Lower leg skin (tissue), 4 donors: Measurements from ENCODE around the gene HCST. TPM values are rescaled to one million over a fixed set of nuclear protein-coding genes. Genes with fewer than 3 reads are reported as not detected.
A peak's percentile ranks its signal among the peaks of the same experiment; 100 is the strongest.

Source experiments
- DNase-seq, 2 donors: peaks; one replicate each; pipeline ENCODE4 v3.0.0-alpha.2; 2019; ENCODE audit warnings: low spot score in 2 of 2
- H3K4me3 ChIP-seq: fragments of 200-600 bp; sonication (generic); 2 replicates; pipeline ENCODE4 v1.5.1; 2017; ENCODE audit warnings: mild to moderate bottlenecking, low read depth; ENCODE audit not compliant: poor library complexity, severe bottlenecking
- POLR2A ChIP-seq, 2 donors: fragments of 450-650 bp; IDR thresholded peaks; one replicate each; pipeline ENCODE4 v1.6.1; 2016 to 2017; ENCODE audit warnings: antibody characterized with exemption in 2 of 2, mild to moderate bottlenecking in 1 of 2, moderate library complexity in 1 of 2
- WGBS, 2 donors: methylation state at CpG; one replicate each; pipeline ENCODE4 v1.1.5; 2018; 5-methylcytosine and 5-hydroxymethylcytosine counted together
- intact Hi-C: fragments of 100-400 bp; cut with DNase I; formaldehyde crosslinking; loops from one replicate; pipeline ENCODE4 v1.15.0; 2023; ENCODE audit warnings: low total_unique reads
- total RNA-seq, 4 donors: library from RNA; depleted of rRNA; stranded (reverse); fragments of >200 nt; gene quantifications; one replicate each; pipeline ENCODE4 v1.1.0, GENCODE V29; 2016
- TF ChIP-seq, protein P1 (sequence below), 3 donors: fragments of 450-650 bp; IDR thresholded peaks; one replicate each; pipeline ENCODE4 v1.5.1; 2016; ENCODE audit warnings: antibody characterized with exemption in 3 of 3, mild to moderate bottlenecking in 3 of 3, moderate library complexity in 2 of 3

Gene HCST
- total RNA-seq, 4 donors from 2014 or later: 0.79 to 8.4 (median 4.4) TPM; not detected in 1

DNA sequence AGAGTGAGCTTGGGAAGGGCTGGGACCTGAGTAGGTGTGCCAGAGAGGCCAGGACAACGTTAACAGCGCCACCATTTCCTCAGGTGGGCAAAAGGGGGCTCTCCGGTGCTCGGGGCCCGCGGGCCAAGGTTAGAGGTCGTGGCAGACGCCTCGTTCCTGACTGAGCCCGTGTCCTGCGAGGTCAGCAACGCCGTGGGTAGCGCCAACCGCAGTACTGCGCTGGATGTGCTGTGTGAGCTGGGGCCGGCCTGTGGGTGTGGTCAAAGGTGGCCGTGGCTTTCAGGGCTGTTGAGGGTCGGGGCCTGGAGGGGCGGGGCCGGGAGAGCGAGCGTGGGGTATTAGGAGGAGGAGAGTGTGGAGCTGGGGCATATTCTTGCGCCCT lies 41.9 kb upstream of the HCST start:
- DNase-seq: no peak
- no peak overlapping the region for H3K4me3 ChIP-seq
- intact Hi-C loops: no loop called here
- 32 to 51% methylated on average over 24 of the region's 24 CpGs for WGBS, 2 donors
- TF ChIP-seq, protein P1, sequence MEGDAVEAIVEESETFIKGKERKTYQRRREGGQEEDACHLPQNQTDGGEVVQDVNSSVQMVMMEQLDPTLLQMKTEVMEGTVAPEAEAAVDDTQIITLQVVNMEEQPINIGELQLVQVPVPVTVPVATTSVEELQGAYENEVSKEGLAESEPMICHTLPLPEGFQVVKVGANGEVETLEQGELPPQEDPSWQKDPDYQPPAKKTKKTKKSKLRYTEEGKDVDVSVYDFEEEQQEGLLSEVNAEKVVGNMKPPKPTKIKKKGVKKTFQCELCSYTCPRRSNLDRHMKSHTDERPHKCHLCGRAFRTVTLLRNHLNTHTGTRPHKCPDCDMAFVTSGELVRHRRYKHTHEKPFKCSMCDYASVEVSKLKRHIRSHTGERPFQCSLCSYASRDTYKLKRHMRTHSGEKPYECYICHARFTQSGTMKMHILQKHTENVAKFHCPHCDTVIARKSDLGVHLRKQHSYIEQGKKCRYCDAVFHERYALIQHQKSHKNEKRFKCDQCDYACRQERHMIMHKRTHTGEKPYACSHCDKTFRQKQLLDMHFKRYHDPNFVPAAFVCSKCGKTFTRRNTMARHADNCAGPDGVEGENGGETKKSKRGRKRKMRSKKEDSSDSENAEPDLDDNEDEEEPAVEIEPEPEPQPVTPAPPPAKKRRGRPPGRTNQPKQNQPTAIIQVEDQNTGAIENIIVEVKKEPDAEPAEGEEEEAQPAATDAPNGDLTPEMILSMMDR (IDR thresholded peaks at IDR 0.05): no peak
- no peak for TF ChIP-seq POLR2A (IDR thresholded peaks at IDR 0.05)

- peak in 1 of 2 donors; percentile 81 for DNase-seq
- WGBS, 2 donors: 46 to 48% methylated on average over 51 to 55 of the region's 55 CpGs
- no peak for TF ChIP-seq POLR2A (IDR thresholded peaks at IDR 0.05)
- TF ChIP-seq, protein P1 (IDR thresholded peaks at IDR 0.05): no peak
- H3K4me3 ChIP-seq: no peak overlapping the region
- intact Hi-C loops: no loop called here
Observed at GRCh38 chr19:35860818-35861639, 41.3 kb upstream of the HCST start.

- no peak overlapping the region for H3K4me3 ChIP-seq
- no peak for DNase-seq
- TF ChIP-seq POLR2A (IDR thresholded peaks at IDR 0.05): no peak
- TF ChIP-seq, protein P1 (IDR thresholded peaks at IDR 0.05): no peak
- intact Hi-C loops: no loop called here
- 57 to 63% methylated on average over 19 of the region's 19 CpGs for WGBS, 2 donors
Observed at GRCh38 chr19:35861640-35862160, 40.6 kb upstream of the HCST start.

DNA sequence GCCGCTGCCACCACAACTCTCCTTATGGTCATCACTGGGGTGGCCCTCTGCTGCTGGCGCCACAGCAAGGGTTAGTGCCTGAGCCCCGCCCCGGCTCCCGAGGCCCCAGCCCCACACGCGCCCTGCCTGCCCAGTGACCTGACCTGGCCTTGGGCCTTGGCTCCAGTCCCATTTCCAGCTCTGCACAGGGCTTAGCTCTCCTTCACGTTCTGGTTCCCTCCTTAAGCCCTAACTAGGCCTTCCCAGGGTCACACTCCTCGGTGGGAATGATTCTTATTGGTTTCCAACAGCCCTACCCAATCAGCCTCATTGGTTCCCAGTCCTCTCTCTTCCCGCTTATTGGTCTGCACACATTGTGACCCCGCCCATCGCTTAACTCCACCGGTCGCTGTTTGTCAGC lies 39.8 kb upstream of the HCST start:
- TF ChIP-seq, protein P1 (IDR thresholded peaks at IDR 0.05): no peak
- TF ChIP-seq POLR2A (IDR thresholded peaks at IDR 0.05): no peak
- H3K4me3 ChIP-seq: no peak overlapping the region
- intact Hi-C loops: no loop called here
- DNase-seq: no peak
- 80 to 82% methylated on average over 14 of the region's 14 CpGs for WGBS, 2 donors

- WGBS, 2 donors: 87% methylated on average over 5 of the region's 5 CpGs
- TF ChIP-seq, protein P1 (IDR thresholded peaks at IDR 0.05): no peak
- no peak for TF ChIP-seq POLR2A (IDR thresholded peaks at IDR 0.05)
- DNase-seq: no peak
- H3K4me3 ChIP-seq: no peak overlapping the region
- intact Hi-C loops: no loop called here
Observed at GRCh38 chr19:35863018-35863417, 39.3 kb upstream of the HCST start.
